ENCODE data around the gene C10orf88.
"Not testable (repeated sequence)": the region's sequence is repeated elsewhere in the genome, so short reads cannot be mapped to it uniquely, and the experiment has no call there.

C10orf88 gene

DNA sequence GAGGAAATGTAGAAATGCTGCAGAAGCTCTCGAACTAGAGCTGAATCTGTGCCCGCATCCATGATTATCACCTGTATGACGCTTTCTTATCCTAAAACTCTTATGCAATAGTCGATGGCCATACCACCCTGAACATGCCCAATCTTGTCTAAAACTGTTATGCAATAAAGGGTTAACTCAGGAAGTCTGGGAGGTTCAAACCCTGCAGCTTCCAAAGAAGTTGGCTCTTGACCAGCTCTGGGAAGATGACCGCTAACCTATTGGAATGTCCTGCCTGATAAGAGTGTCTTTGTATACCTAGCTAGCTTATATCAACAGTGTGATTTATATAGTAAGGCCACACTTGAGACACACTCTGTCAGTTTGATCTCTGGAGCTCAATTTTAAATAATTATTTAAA, 3.4 kb upstream of the C10orf88 start:
- no peak for DNase-seq (ENCODE audit: low read depth)

DNA sequence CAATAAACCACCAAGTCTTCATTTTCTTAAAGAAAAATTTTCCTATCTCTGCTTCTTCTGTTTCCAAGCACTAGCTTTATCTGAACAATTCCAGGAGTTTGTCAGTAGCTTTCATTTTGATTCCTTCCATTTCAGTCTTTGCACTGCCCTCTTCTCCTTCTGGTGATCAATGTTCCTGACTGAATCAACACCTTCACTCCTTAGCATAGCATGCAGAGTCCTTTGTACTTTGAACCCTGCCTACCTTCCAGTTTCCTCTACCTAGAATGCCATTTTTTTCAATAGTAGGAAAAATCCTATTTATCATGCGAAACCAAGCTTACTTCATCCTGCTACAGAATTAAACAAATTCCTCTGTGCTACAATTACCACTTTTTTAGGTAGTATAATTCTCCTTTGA, 1.9 kb upstream of the C10orf88 start:
- DNase-seq (ENCODE audit: low read depth) = no peak

DNA sequence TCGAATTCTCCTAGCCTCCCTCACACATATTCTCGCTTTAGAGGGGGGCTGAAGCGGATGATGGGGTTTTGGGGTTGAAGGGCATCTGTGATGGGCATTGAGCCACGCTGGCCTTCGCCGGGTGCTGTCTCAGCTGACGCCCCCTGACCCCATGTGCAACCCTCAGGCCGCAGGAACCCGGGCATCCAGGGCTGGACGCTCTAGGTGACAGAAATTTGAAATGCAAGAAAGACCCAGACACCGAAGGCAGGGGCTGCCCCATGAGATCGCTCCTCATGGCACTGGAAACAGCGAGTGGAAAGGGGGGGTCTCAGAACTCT, 664 bp upstream of the C10orf88 start:
- DNase-seq (ENCODE audit: low read depth) = no peak

DNA sequence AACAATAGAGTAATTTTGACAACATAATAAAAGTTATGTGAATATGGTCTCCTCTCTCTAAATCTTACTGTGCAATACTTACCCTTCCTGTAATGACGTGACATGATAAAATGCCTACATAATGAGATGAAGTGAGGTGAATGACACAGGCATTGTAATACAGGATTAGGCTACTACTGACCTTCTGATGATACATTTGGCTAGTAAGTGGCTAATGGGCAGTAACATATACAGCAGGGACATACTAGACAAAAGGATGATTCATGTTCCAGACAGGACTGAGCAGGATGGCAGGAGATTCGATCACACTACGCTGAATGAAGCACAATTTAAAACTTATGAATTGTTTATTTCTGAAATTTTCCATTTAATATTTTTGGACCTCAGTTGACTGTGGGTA, 4.7 kb downstream of the C10orf88 start:
- DNase-seq (ENCODE audit: low read depth) = no peak

DNA sequence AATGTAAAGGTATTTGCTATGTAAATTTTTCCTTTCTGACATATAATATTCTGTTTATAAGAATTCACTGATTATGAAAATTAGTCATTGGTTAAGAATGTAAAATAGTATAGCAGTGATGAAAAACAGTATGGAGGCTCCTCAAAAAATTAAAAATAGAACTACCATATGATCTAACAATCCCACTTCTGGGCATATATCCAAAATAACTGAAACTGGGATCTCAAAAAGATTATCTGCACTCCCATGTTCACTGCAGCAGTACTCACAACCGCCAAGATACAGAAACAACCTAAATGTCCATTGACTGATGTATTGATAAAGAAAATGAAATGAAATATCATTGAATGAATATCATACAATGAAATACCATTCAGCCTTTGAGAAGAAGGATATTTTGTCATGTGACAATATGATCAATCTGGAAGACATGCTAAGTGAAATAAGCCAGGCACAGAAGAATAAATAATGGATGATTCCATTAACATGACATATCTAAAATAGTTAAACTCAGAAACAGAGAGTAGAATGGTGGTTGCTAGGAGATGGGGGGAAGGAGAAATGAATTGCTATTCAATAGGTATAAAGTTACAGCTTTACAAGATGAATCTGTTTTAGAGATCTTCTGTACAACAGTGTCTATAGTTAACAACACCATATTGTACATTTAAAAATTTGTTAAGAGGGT, 14.0 kb downstream of the C10orf88 start:
- DNase-seq (ENCODE audit: low read depth) = peak; percentile 62

DNA sequence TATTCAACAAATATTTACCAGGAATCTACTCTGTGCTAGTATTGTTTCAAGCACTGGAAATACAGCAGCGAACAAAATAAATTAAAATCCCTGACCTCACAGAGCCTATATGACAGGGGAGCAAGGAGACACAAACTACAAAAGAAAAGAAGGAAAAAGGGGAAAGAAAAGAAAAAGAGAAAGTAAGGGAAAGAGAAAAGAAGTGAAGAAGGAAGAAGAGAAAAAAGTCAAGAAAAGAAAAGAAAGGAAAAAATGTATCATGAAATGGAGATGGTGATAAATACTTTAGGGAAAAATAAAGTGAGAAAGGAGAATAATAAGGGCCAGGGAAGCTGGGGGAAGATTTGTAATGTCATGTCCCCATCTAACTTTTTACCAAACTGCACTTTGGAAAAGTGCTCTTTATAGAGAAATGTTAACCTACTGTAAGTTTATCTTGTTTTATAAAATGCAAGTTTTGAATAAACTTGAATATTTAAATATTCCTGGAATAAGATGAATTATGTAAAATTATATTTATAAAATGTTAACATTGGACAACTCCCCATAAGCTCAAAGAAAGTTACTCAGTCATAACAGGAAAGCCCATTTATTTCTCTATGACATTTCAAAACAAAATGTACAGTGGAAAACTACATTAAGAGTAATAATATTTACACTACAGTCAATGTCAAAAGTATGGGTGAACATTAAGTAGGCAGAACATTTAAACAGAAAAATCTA, 14.7 kb downstream of the C10orf88 start:
- no peak for DNase-seq (ENCODE audit: low read depth)

DNA sequence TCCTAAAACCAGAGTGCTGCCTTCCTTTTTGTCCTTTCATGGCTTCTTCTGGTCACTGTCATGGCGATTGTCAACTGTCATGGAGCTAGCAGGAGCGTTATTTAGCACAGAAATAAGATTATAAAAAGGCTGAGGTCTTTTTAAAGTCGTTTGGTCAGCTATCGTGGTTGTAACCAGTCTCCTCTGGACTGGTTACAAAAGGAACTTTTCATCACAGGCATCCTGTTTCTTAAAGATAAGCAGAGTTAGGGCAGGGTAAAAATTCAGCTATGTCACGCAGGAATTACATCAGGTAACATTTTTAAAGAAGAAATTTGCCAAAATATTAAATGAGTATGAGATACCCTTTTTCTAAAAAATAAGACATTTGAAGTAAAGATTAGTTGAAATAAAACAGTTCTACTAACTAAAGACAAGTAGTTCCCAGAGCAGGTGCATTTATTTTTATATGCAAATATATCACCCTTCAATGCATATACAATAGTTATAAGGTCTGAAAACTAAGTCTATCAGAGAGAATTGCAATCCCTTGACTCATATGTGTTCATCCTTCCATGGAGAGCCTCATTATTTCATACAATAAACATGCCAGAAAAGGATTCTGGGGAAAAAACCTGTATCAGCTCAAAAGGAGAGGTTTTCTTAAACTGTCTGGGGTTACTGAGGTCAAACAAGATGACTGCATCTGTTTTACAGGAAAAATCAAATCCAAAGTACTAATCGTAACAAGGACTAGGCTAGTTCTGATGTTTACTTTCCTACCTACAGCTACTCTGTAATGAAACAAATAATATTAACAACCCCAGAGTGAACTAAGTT, 22.7 kb downstream of the C10orf88 start:
- peak; percentile 24 for DNase-seq (ENCODE audit: low read depth)

DNA sequence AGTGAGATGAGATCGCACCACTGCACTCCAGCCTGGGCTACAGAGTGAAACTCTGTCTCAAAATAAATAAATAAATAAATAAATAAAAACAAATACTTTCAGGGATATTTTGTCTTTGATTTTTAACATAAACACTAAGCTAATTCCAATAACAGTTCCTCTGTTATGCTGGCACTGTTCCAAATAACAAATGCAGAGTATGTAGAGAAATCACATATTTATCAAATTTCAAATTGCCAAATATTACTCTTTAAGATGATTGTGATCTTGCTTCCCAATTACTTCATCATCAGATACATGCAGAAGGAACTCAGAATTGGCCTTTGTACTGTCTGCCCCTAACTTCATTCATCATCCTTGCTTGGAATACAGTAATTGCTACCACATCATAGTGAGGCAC, 23.9 kb downstream of the C10orf88 start:
- no peak for DNase-seq (ENCODE audit: low read depth)

DNA sequence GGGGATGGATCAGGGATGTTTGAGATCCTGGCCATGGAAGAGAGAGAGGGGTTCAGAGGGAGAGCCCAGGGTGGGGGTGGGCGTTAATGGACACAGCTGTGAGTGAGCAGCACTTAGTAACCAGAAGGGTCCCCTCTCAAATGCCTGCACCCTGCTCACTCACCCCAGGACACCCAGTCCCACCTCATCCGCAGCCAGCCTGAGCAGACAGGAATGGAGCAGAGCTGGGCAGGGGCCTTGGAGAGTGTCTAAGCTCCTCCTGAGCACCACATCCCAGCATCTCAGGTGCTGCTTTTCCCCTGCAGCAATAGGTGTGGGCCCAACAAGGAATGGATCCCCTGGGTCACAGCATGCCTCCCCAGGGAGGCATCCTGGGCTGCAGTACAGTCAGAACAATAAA, 38.3 kb downstream of the C10orf88 start:
- DNase-seq (ENCODE audit: low read depth) = no peak

DNA sequence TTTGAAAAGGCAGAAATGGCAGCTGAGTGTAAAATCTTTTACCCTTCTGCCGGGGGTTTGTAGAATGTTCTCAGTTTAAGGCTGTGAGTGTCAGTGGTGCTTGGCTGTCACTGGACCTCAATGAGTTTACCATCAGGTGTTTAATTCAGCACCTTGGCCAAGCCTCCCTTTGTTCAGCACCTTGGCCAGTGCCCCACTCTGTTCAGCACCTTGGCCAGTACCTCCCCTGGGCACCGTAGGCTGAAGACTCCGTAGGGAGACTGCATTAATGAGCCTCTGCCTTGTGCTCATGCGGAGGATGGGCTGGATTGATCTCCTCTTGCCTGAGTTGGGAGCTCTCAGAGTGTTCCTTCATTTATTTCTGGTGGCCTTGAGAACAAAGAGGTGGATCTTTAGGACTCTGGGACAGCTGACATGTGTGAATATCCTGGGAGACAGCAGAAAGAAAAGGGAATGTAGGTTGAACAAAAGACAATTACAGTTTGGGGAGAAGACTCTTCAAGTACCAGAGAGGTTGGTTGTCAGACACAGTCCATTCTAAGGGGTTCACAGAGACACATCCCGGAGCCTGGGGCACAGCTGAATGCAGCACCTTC, 42.0 kb downstream of the C10orf88 start:
- DNase-seq (ENCODE audit: low read depth) = peak; percentile 56

DNA sequence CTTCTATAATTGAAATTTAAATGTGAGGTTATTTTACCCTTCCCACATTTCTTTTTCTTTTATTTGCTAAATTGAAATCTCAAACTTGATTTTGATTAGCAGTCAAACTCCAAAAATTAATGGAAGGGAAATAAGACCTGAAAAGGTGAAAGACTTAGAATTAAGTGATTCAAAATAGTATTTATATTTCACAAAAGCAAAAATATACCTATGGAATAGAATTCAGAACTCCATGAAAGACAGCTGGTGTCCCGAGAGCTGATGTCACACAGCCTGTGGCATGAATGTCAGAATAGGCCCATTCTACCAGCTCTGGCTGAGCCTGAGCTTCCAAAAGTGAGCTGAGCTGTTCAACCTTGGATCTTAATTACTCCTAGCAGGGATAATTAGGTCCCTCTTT, 43.7 kb downstream of the C10orf88 start, which contains the start of gene FAM24A:
Gene FAM24A, plus strand, starts transcription at position 301 of the 400 bp plus-strand sequence. CDS start 1,025 bp downstream, outside the sequence.
- DNase-seq (ENCODE audit: low read depth) = no peak

DNA sequence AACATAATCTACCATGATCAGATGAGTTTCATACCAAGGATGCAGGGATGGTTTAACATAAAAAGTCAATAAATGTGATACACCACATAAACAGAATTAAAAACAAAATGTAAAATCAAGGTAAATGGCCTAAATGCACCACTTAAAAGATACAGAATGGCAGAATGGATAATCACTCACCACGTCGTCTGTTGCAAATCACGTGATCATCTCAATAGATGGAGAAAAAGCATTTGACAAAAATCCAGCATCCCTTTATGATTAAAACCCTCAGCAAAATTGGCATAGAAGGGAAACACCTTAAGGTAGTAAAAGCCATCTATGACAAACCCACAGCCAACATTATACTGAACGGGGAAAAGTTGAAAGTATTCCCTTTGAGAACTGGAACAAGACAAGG, 50.2 kb downstream of the C10orf88 start:
- DNase-seq (ENCODE audit: low read depth) = not testable (repeated sequence)

DNA sequence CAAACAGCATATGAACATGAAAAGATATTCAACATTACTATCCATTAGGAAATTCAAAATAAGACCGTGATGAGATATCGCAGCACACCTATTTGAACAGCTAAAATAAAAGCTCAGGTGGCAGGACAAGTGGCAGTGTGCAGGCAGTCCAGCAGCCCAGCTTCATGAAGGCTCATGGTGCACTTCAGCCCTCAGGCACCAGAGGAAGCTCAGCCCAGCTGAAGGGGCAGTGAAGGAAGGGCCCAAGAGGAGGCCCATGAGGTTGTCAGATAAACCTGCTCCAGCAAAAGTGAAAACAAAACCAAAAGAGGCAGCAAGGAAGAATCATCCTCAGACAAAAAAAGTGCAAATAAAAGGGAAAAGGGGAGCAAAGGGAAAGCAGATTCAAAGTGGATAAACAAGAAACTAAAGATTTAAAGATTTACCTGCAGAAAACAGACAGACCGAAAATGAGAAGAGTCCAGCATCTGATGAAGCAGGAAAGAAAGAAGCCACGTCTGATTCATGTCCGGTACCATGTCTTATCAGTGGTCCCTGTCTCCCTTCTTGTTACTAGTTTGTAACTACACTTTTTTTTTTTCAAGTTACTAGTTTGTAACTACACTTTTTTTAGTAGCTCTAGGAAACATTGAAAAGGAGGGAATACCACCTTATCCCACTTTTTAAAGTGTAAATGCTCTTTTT, 59.6 kb downstream of the C10orf88 start:
- DNase-seq (ENCODE audit: low read depth) = no peak

DNA sequence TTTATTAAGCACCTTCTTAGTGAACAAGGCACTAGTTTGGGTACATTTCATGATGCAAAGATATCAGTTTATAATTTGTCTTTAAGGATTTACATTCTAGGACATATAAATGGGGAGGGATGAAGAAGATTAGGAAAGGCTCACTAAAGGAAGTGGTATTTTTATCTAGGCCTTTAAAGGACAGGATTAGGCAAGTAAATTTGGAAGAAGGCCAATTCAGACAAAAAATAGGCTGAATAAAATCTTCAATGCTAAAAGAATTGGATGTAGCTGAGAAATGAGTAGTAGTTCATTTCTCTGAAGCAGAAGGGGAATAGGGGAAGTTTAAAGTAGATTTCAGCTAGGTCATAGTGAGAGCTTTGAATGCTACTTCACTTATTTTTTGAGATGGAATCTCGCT, 69.9 kb downstream of the C10orf88 start:
- no peak for DNase-seq (ENCODE audit: low read depth)

DNA sequence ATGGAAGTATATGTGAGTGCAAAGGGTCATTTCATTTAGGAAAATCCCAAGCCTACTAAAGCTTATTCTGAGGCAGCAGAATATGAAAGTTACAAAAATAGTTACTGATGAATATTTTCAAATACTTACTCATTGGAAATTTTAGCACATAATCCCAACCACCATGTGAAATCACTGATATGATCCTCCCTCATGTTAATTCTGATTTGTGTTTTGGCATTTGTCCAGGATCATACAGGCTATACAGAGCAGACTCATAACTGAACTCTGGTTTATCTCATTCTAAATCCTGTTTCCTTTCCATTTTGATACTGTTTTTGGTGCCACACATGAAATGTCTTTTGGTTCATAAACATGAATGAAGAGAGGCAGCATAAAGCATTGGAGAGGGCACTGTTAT, 71.3 kb downstream of the C10orf88 start:
- DNase-seq (ENCODE audit: low read depth) = no peak

Measured in ELR (cell line).